Endothelial cell (in vitro differentiated cells): Measurements from ENCODE around the gene C4orf54. TPM values are rescaled to one million over a fixed set of nuclear protein-coding genes. Genes with fewer than 3 reads are reported as not detected.

Experiments
- DNase-seq: peaks from one replicate; pipeline ENCODE4 v3.0.0; 2021; ENCODE audit warnings: low spot score
- H3K27ac Mint-ChIP-seq: one replicate; pipeline ENCODE4 v1.8.0; 2021; ENCODE audit warnings: mixed read lengths, inconsistent platforms; ENCODE audit not compliant: unreplicated experiment
- H3K27me3 Mint-ChIP-seq: one replicate; pipeline ENCODE4 v1.8.0; 2021; ENCODE audit warnings: mild to moderate bottlenecking, moderate library complexity, mixed read lengths, inconsistent platforms; ENCODE audit not compliant: unreplicated experiment
- H3K36me3 Mint-ChIP-seq: one replicate; pipeline ENCODE4 v1.8.0; 2021; ENCODE audit warnings: mild to moderate bottlenecking, low read depth, mixed read lengths, inconsistent platforms; ENCODE audit not compliant: unreplicated experiment
- H3K4me1 Mint-ChIP-seq: one replicate; pipeline ENCODE4 v1.8.0; 2021; ENCODE audit warnings: mild to moderate bottlenecking, mixed read lengths, inconsistent platforms; ENCODE audit not compliant: unreplicated experiment
- H3K4me3 Mint-ChIP-seq: one replicate; pipeline ENCODE4 v1.8.0; 2021; ENCODE audit warnings: mild to moderate bottlenecking, mixed read lengths, inconsistent platforms; ENCODE audit not compliant: unreplicated experiment
- H3K9me3 Mint-ChIP-seq: one replicate; pipeline ENCODE4 v1.8.0; 2021; ENCODE audit warnings: mixed read lengths, inconsistent platforms; ENCODE audit not compliant: unreplicated experiment
- CTCF ChIP-seq: fragments of 200-600 bp; sonication (generic); IDR thresholded peaks from one replicate; pipeline ENCODE4 v1.5.0; 2021; ENCODE audit warnings: antibody characterized with exemption; ENCODE audit not compliant: unreplicated experiment
- total RNA-seq: library from RNA; stranded (reverse); fragmentation: NEBNext Ultra II Directional; extraction: Animal tissue kit (Norgen Biotek cat#: 25700); gene quantifications from one replicate; pipeline ENCODE4 v1.2.1, GENCODE V29; 2021; ENCODE audit not compliant: unreplicated experiment

Gene C4orf54
- total RNA-seq, 1 donor from 2014 or later: not detected

- Mint-ChIP-seq H3K4me1 (no peaks in the 10 kb centered on the region), H3K36me3 (no peaks in the 10 kb centered on the region), H3K9me3 (no peaks in the 10 kb centered on the region), H3K27ac (no peak overlapping the region), H3K4me3 (no peak overlapping the region), H3K27me3 (peaks cover 6% of the 10 kb centered on the region)
- no peak for DNase-seq
- TF ChIP-seq CTCF: no peak
Measured at GRCh38 chr4:99654361-99654761, 3.3 kb downstream of the C4orf54 start.

DNA sequence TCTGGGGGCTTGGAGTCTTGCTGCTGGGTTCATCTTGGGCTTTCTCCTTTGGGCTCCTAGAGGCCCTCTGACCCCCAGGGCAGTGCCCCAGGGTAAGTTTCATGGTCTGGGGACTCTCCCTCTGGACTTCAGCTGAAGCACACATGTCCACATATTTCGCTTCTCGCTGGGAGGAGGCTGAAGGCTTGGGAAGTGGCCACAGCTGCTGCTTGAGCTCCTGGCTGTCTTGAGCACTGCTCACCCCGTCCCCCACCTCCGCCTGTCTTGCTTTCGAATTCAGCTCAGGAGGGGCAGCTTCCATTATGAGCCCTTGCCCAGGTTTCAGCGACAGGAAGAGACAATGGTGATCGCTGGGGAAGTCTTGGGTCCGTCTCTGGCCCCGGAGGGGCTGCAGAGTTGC, 3.7 kb downstream of the C4orf54 start:
- Mint-ChIP-seq H3K27ac (no peak overlapping the region), H3K36me3 (no peaks in the 10 kb centered on the region), H3K9me3 (no peaks in the 10 kb centered on the region), H3K4me1 (no peaks in the 10 kb centered on the region), H3K27me3 (peaks cover 6% of the 10 kb centered on the region), H3K4me3 (no peak overlapping the region)
- no peak for DNase-seq
- no peak for TF ChIP-seq CTCF

GRCh38 chr4:99652596-99653436, 4.8 kb downstream of the C4orf54 start:
- Mint-ChIP-seq H3K4me1 (no peaks in the 10 kb centered on the region), H3K36me3 (no peaks in the 10 kb centered on the region), H3K4me3 (no peak overlapping the region), H3K27me3 (peaks cover 6% of the 10 kb centered on the region), H3K9me3 (no peaks in the 10 kb centered on the region), H3K27ac (no peak overlapping the region)
- DNase-seq: no peak
- no peak for TF ChIP-seq CTCF

GRCh38 chr4:99651811-99652485, 5.7 kb downstream of the C4orf54 start:
- Mint-ChIP-seq H3K9me3 (no peaks in the 10 kb centered on the region), H3K27ac (no peak overlapping the region), H3K4me1 (no peaks in the 10 kb centered on the region), H3K27me3 (peaks cover 6% of the 10 kb centered on the region), H3K4me3 (no peak overlapping the region), H3K36me3 (no peaks in the 10 kb centered on the region)
- DNase-seq: no peak
- no peak for TF ChIP-seq CTCF
